Omental fat pad (tissue), 4 donors: Measurements from ENCODE around the gene RAPGEF4. TPM values are rescaled to one million over a fixed set of nuclear protein-coding genes. Genes with fewer than 3 reads are reported as not detected.

Source experiments
- ATAC-seq: fragments of 150-250 bp; one replicate; pipeline ENCODE4 v1.9.1; 2016; ENCODE audit warnings: mild to moderate bottlenecking, moderate library complexity; ENCODE audit not compliant: low FRiP score
- DNase-seq: peaks from one replicate; pipeline ENCODE4 v3.0.0-alpha.2; 2019; ENCODE audit warnings: low spot score
- CTCF ChIP-seq, 3 donors: fragments of 450-650 bp; IDR thresholded peaks; one replicate each; pipeline ENCODE4 v1.5.1; 2016 to 2017; ENCODE audit warnings: antibody characterized with exemption in 3 of 3, mild to moderate bottlenecking in 3 of 3, moderate library complexity in 2 of 3
- total RNA-seq, 4 donors: library from RNA; depleted of rRNA; stranded (reverse); fragments of >200 nt; gene quantifications; one replicate each; pipeline ENCODE4 v1.1.0, GENCODE V29; 2016

RAPGEF4 gene
- total RNA-seq, 4 donors from 2014 or later, result 11.7 to 25.6 (median 20.0) TPM

- ATAC-seq, result no peak
- TF ChIP-seq CTCF (IDR thresholded peaks at IDR 0.05), result no peak
- no peak for DNase-seq
These were observed 154.3 kb downstream of the RAPGEF4 start for GRCh38 chr2:172889768-172890430.

- DNase-seq (no peak), ATAC-seq (no peak)
- no peak for TF ChIP-seq CTCF (IDR thresholded peaks at IDR 0.05)
These were observed 157.5 kb downstream of the RAPGEF4 start for GRCh38 chr2:172893111-172893510.

- DNase-seq, result no peak
- ATAC-seq, result no peak
- TF ChIP-seq CTCF (IDR thresholded peaks at IDR 0.05), result no peak
These were observed 158.0 kb downstream of the RAPGEF4 start for GRCh38 chr2:172893671-172894070.

- ATAC-seq (no peak), DNase-seq (no peak)
- no peak for TF ChIP-seq CTCF (IDR thresholded peaks at IDR 0.05)
These were observed 159.2 kb downstream of the RAPGEF4 start for GRCh38 chr2:172894689-172895387.

GRCh38 chr2:172896661-172897081, 161.0 kb downstream of the RAPGEF4 start:
- ATAC-seq (no peak), DNase-seq (no peak)
- TF ChIP-seq CTCF (IDR thresholded peaks at IDR 0.05), result no peak

- ATAC-seq (no peak), DNase-seq (no peak)
- no peak for TF ChIP-seq CTCF (IDR thresholded peaks at IDR 0.05)
These were observed 165.2 kb downstream of the RAPGEF4 start for GRCh38 chr2:172900871-172901270.

- TF ChIP-seq CTCF (IDR thresholded peaks at IDR 0.05), result no peak
- no peak for DNase-seq
- no peak for ATAC-seq
These were observed 166.3 kb downstream of the RAPGEF4 start for GRCh38 chr2:172901913-172902312.
